GM21381 (cell line): ENCODE results near the gene EXOC3L2.

Experiments
- ATAC-seq: cut with Tn5 transposase; IDR thresholded peaks from one replicate; pipeline ENCODE4 v1.9.1; 2021; ENCODE audit warnings: mild to moderate bottlenecking, moderate library complexity; ENCODE audit not compliant: unreplicated experiment

The EXOC3L2 gene

GRCh38 chr19:45182758-45183157, 62.4 kb downstream of the EXOC3L2 start:
- ATAC-seq = no peak

DNA sequence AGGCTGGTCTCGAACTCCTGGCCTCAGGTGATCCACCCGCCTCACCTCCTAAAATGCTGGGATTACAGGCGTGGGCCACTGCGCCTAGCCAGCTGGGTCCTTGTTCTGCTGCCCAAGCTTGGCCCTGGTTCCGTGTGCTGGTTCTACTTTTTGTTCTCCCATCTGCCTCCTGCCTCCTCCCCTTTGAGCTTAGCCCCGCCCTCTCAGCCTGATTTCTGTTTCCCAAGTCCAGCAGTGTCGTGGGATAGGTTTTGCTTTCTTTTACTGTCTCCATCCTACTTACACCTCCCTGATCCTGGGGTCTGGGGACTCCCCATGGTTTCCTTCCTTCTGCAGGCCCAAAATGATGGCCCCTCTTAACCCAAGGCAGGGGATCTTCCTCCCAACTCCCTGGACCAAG, 64.3 kb downstream of the EXOC3L2 start:
- ATAC-seq = no peak

DNA sequence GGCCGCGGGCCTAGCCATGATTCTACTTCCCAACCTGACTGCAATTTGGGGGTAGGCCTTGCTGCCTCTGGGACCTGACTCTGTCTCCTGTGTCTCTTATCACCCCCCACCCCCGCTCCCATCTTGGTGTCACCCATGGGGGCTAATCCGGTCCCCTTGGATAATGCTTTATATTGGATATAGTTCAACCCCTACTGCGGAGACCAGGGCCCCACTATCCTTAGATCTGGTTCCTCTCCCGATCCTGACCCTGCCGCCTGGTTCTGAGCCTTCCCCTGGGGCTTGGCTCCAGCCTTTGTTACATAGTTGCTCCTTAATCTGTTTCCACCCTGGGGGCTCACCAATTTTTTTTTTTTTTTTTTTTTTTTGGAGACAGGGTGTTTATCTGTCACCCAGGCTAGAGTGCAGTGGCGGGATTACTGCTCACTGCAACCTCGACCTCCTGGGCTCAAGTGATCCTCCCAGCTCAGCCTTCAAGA, 65.3 kb downstream of the EXOC3L2 start:
- no peak for ATAC-seq

DNA sequence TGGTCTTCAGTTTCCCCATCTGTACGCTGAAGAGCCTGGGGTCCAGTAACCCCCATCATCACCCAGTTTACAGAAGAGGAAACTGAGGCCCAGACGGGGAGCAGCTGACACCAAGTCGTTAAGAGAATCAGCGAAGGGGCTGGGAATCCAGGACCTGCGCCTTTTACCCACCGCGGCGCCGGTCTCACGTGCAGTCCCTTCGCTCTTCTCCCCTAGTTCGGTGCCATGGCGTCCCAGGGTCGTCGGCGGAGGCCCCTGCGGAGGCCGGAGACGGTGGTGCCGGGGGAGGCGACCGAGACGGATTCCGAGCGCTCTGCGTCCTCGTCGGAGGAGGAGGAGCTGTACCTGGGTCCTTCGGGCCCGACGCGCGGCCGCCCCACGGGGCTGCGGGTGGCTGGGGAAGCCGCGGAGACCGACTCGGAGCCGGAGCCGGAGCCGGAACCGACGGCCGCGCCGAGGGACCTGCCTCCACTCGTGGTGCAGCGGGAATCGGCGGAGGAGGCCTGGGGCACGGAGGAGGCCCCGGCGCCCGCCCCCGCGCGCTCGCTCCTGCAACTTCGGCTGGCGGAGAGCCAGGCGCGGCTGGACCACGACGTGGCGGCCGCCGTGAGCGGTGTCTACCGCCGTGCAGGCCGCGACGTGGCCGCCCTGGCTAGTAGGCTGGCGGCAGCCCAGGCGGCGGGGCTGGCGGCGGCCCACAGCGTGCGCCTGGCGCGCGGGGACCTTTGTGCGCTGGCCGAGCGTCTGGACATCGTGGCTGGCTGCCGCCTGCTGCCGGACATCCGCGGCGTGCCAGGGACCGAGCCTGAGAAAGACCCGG, 65.9 kb downstream of the EXOC3L2 start:
- peak; percentile 2 for ATAC-seq

DNA sequence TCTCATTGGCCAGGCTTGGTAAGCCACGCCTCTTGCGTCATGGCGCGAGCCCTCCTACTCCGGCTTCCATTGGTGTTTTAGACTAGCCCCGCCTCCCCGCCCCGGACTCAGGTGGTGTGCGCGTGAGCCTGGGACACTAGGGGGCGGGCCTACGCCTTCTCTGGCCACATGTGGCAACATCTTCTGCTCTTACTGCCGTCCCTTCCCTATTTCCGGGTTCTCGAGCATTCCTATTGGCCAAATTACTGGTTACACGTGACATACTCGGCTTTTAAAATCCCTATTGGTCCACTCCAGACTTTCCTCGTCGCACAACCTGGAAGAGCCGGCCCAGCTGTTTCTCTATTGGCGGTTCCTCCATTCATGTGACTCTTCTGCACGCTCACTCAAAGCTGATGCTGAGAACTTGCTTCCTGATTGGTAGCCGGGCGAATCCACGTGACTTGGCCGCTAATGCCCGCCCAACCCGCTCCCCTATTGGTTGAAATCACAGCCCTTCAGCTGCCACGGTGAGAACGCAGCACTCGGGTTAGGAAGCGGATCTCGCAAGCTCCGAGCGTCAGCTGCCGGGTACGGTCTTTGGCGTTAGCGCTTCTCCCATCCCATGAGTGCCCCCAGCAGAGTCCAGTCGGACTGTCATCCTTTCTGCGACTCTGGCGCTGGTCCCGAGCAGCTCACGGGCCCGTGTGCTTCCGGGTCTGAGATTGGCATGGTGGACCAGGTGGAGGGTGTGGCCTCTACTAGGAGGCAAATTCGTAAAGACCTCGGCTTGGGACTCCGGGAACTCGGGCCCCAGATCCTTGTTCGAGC, 66.7 kb downstream of the EXOC3L2 start, which contains the start of gene BLOC1S3:
Gene BLOC1S3, plus strand, starts transcription at position 523 of the 810 bp plus-strand sequence. CDS start 513 bp downstream, outside the sequence.
- peak; percentile 82 for ATAC-seq

DNA sequence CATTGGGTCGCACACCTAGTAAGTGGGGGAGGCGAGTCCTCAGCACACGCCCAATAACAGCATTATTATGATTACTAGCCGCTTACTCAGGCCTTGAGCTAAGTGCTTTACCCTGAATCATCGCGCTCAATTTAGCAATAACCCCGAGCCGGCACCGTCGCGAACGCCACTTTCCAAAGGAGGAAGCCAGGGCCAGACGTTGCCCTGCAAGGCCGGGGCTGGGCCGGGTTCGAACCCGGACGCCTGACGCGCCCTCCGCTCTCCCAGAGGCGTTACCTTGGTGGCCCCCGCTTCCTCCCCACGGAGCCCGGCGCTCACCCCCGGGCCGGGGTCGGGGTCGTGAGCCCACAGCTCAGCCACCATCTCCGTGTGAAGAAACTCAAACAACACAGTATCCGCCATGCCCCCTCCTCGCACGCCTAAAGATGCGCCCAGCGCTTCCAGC, 67.4 kb downstream of the EXOC3L2 start, which contains the start of gene TRAPPC6A:
Gene TRAPPC6A, minus strand, starts transcription at position 421 of the 445 bp plus-strand sequence. Its CDS starts 19 bp downstream, at position 402.
- peak; percentile 11 for ATAC-seq

GRCh38 chr19:45175515-45176345, 69.5 kb downstream of the EXOC3L2 start:
- ATAC-seq = no peak

DNA sequence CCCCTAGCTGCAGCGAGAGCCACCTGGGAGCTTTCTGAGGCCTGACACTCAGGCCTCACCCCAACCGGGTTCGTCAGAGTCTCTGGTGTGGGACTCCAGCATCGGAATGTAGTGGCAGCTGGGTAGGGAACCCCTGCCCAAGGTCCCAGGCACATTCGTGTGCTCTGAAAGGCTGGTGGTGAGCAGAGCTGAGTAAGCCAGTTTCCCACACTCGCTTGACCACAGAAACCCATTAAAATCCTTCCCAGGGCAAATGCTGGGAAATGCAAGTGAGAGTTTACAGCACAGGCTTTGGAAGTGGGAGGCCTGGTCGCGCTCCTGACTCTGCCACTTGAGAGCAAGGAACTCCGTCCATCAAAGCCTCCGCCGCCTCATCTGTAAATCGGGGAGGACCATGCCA, 71.4 kb downstream of the EXOC3L2 start:
- ATAC-seq = no peak

- no peak for ATAC-seq
Observed at GRCh38 chr19:45172611-45173208, 72.5 kb downstream of the EXOC3L2 start.

- no peak for ATAC-seq
Observed at GRCh38 chr19:45172173-45172572, 73.0 kb downstream of the EXOC3L2 start.

DNA sequence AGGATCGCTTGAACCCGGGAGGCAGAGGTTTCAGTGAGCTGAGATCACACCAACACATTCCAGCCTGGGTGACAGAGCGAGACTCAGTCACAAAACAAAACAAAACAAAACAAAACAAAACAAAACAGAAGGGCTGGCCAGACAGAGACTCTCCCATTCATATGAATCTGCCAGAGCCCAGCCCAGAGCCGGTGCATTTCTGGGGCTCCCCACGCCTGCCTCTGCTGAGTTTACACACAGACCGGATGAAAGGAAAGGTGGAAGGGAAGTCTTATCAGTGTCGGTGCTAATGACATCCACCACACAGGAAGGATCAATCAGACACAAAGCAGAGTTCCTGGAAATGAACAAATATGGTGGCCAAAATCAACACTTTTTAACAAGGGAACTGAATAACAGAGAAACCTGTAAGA, 74.0 kb downstream of the EXOC3L2 start:
- no peak for ATAC-seq

GRCh38 chr19:45170146-45171106, 74.8 kb downstream of the EXOC3L2 start:
- ATAC-seq = no peak

DNA sequence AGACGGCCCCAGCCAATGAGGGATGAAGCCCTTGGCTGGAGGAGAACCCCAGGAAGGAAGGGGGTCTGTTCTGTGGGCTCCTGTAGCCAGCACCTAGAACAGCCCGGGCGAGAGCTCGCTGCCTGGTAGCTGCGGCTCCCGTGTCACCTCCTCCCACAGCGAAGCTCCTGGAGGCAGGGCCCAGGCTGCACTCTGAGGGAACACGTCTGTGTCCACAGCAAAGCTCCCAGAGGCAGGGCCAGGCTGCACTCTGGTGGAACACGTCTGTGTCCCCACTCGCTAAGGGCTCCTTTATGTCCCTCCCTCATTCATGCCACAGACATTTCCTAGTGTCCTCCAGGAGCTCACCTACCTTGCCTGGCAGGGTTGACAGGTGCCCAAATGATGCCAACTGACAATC, 75.6 kb downstream of the EXOC3L2 start:
- no peak for ATAC-seq

DNA sequence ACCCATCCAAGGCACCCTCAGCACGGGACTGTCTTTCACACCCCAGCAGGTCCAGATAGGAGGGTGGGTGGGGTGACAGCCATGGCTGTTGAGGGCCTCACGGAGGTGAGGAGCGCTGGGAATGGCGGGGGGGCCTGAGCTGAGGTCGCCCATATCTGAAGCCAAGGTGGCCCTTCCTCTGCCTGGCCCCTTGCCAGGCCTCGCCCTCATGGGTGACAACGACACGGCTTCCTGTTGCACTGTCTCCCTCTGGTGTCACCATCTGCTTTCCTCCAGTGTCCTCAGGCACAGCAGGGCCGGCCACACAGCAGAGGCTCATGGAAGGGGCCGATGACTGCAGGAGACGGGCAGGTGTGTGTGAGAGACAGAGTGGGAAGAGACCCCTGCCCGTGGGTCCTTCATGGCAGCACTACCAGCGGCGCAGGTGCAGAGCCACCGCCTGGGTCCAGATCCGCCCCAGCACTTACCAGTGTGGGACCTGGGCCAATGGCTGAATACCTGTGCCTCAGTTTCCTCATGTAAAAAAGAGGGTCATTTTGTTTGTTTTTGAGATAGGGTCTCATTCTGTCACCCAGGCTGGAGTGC, 76.3 kb downstream of the EXOC3L2 start:
- no peak for ATAC-seq

- ATAC-seq = no peak
Observed at GRCh38 chr19:45166723-45167252, 78.4 kb downstream of the EXOC3L2 start.

DNA sequence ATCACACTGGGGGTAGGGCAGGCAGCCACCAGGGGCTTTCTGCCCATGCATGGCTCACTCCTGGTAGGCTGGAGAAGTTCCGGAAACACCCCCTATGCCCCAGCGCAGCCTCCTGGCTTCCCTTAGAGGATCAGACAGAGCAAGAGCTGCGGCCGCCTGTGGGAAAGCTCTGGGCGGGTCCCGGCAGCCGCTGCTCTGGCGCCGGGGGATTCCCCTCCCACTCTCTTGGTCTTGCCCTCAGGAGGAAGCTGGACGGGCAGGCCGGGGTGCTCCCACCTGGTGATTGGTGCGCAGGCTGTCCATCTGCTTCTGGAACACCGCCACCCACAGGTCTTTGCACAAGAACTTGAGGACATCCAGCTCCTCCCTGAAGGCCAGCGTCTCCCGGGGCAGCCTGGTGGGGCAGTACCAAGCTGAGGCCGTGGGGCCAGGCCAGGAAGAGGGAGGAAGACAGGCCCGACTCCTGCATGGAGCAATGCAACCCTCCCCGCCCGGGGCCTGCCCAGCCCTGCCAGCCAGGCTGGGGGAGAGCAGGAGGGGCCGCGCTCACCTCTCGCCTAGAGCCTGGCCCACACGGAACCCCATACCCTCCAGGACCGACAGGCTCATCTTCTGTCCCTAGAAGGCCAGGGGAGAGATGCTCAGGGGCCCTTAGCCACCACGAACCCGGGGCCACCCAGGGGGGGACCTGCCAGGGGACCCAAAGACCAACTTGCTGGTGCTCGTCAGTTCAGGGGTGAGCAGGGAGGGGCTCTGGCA, 80.5 kb downstream of the EXOC3L2 start:
- peak; percentile 60 for ATAC-seq

DNA sequence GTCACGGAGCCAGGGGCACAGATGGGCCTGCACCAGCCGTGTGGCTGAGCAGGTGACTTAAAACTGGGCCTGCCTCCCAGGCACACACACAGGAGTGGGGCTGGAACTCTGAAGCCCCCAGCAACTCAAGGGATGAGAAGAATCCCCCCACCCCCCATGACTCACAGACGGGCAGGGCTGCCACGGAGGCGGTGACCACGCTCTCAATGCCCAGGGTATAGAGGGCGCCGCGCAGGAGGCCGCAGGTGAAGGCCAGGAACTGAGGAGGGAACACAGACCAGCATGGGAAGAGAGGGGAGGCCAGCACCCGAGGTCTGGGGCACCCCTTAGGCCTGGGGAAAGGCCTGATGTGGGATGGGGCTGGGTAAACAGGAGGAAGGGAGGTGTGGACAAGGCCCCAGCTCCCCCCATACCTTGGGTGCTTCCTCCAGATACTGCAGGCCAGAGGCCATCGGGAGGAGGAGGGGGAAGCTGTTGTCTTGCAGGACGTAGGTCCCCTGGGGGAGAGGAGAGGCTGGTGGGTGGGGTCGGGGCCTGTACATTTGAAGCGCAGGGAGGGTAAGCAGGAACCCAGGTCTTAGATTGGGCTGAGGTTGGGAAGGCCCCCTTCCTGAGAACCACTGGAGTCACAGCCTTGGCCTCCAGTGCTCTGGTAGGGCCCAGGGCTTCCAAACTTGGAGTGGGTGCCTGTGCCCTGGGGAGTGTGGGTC, 81.3 kb downstream of the EXOC3L2 start:
- no peak for ATAC-seq
